GM19438 (cell line): Measurements from ENCODE around the gene MICU1.
"Not testable (repeated sequence)": the region's sequence is repeated elsewhere in the genome, so short reads cannot be mapped to it uniquely, and the experiment has no call there.

Source experiments
- ATAC-seq: cut with Tn5 transposase; IDR thresholded peaks from one replicate; pipeline ENCODE4 v1.9.1; 2021; ENCODE audit warnings: low read depth; ENCODE audit not compliant: unreplicated experiment

Gene MICU1

GRCh38 chr10:72356115-72356514, 269.8 kb downstream of the MICU1 start:
- ATAC-seq = no peak

DNA sequence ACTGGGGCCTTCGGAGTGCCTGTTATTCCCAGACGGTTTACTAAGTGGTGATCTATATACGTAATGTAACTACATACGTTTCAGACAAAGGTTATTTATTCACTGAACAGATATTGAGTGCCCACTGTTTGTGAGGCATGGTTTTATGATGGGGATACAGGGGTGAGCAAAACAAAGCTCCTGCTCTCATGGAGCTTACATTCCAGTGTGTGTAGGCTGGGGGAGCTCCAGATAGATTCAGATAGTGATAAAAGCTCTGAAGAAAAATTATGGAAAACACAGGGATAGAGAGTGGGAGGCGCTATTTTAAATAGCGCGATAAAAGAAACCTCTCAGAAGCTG, 270.7 kb downstream of the MICU1 start:
- ATAC-seq = peak; percentile 23

GRCh38 chr10:72354356-72355213, 271.3 kb downstream of the MICU1 start, which contains the start of gene DNAJB12:
DNAJB12 (minus strand) TSS chr10:72354919; CDS start chr10:72354897, 22 bp downstream.
- peak; percentile 70 for ATAC-seq

DNA sequence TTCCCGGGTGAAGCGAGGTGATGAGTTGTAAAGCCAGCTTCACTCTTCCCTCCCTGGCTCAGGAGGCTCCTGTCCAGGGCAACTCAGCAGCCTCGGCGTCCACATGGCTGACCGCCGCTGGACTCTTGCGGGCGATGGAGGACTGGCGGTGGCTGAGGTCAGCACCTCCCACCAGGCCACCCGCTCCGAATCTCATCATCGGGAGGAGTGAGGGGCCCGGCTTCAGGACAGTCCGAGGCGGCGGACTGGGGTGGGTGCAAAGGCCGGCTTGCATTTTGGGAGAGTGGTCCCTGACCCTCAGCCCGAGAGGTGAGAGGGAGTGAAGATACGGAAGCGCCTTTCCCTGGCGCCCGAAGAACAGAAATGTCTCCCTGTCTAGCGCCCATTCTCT, 271.9 kb downstream of the MICU1 start:
- peak; percentile 5 for ATAC-seq

GRCh38 chr10:72353028-72353964, 272.6 kb downstream of the MICU1 start:
- ATAC-seq = no peak

- no peak for ATAC-seq
Observed at GRCh38 chr10:72351479-72351878, 274.4 kb downstream of the MICU1 start.

DNA sequence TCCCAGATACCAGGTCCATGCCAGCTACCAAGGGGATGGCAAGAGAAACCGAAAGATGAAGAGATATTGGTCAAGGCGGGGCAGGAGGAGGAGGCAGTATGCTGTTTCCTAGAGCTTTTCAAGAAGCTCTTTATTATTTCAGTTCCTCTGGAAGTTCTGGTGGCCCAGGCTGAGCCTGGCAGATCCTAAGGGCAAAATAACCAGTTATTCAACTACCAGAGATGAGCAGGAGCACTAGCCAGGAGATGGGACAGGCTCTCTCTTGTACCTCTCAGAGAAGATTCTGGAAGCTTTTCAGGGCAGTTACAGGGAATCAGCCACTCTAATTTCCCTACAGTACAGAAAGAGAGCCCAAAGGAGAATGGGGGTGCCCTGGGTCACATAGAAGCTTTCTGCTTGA, 276.4 kb downstream of the MICU1 start:
- no peak for ATAC-seq

- ATAC-seq = no peak
Observed at GRCh38 chr10:72348282-72348681, 277.6 kb downstream of the MICU1 start.

- ATAC-seq = not testable (repeated sequence)
Observed at GRCh38 chr10:72346117-72346516, 279.8 kb downstream of the MICU1 start.

DNA sequence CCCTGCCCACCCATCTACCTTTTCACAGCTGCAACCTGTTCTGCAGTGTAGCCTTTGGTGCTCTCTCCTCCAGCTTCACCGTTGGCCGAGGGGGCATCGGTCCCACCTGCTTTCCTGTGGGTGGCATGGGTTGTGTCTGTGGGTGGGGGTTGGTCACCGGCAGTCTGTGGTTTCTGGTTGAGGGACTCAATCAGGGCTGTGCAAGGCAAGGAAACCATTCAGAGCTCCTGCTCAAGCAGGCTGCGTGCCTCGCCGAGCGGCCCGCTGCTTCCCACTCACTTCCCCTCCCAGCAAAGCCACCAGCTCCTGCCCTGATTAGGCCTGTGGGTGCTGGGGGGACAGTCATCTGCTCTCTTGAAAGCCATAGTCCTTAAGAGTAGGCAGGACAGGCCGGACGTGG, 280.9 kb downstream of the MICU1 start:
- ATAC-seq = no peak

GRCh38 chr10:72342911-72343310, 283.0 kb downstream of the MICU1 start:
- ATAC-seq = no peak

DNA sequence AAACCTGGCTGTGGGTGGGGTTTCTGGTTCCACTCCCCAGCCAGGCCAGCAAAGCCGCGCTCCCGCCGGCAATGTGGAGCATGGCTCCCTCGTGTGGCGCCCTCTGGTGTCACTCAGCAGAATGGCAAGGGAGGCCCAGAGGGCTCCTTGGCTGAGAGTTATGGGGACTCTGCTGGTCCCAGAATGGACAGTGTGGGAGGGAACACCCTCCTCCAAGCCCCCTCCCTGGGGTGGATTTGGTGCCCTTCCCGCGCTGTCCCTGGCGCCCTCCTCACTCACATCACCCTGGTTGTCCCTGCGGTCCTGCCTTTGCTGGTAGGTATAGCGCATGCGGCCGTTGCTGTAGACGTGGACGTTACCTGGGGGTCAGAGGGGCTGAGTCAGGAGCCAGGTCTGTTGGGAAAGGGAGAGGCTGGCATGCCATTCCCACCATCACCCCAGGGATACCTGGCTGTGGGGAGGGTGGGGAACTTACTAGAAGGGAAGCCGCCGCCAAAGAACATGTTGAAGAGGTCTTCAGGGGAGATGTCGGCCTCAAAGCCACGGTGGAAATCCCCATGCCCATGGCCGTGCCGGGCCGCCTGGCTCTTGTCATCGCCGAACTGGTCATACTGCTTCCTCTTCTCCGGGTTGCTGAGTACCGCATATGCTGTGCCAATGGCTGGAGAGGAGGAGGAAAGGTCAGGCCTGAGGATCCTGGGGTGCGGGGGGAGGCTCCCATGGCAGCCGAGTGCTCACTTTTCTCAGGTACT, 285.2 kb downstream of the MICU1 start:
- no peak for ATAC-seq

GRCh38 chr10:72338180-72338579, 287.7 kb downstream of the MICU1 start:
- ATAC-seq = no peak

GRCh38 chr10:72337722-72338121, 288.2 kb downstream of the MICU1 start:
- no peak for ATAC-seq

DNA sequence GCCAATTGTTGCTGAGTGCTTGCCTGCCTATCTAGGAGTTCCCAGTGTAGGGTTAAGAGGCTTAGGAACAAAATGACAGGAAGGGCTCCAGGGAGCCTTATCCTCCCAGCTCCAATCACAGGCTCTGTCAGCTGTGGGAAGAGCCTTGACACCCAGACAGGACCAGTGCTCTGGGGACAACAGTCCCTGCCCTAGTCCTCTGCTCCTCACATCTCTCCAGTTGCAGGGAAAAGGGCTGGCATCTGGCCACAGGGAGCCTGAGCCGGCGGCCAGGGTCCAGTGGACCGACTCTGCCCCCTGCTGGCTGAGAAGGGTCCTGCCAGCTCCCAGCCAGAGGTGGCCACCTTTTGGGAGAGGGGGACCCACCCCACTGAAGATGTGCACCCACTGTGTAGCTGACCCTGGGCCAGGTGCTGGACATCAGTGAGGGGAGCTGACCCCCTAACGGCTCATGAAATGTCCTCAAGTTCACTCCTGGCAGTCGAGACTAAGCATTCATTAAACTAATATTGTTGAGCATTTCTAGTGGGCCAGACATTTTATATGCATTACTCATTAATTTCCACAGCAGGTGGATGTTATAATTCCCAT, 288.7 kb downstream of the MICU1 start:
- no peak for ATAC-seq

- ATAC-seq = no peak
Observed at GRCh38 chr10:72336259-72337038, 289.4 kb downstream of the MICU1 start.

- peak; percentile 43 for ATAC-seq
Observed at GRCh38 chr10:72335394-72336258, 290.3 kb downstream of the MICU1 start.

DNA sequence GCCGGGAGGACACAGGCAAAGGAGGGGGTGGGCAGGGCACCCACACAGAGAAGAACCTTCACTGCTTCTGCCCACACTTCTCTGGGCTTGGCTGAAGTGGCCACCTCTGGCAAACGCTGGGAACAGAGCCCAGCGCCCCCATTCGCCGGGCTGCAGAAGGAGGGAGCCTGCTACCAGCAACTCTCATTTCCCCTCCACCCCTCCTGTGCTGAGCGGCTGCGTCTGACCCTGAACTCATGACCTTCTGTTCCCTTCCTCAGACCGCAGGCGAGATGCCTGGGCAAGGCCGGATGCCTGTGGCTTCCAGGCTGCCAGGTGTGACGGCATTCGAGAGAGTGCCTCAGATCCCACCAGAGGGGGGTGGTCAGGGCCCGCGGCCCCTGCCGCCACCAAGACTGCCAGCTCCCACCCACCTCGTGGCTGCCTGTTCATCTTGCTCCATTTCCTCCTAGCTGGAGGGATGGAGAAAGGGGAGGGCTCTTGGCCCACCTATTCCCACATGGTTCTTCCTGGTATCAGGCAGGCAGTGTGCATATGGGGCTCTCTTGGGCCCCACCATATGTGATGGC, 291.0 kb downstream of the MICU1 start:
- peak; percentile 72 for ATAC-seq
